ENCODE results near the gene DNAJC11. TPM values are rescaled to one million over a fixed set of nuclear protein-coding genes. Genes with fewer than 3 reads are reported as not detected.

DNAJC11 gene
- total RNA-seq, 1 donor from 2014 or later: 47.6 TPM

DNA sequence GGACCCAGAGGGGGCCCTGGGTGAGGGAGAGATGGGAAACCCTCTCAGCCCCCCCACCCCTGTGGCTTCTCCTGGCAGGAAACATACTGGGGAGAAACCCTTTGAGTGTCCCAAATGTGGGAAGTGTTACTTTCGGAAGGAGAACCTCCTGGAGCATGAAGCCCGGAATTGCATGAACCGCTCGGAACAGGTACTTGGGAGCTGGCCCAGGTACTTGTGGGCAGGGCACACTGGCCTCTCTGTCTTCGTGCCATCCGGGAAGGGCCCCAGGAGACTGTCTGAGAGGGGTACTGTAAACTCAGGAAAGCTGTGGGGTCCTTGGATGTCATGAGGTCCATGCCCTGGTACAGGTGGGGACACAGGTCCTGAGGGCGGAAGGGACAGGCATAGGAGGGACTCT, 115.8 kb downstream of the DNAJC11 start:
- H3K9ac ChIP-seq: no peak overlapping the region
- peaks cover 3% of the 10 kb centered on the region for H3K4me1 ChIP-seq
- DNase-seq (ENCODE audit: low spot score): no peak
- no peak overlapping the region for H3K4me2 ChIP-seq
- H4K20me1 ChIP-seq (ENCODE audit: low read depth): peaks cover 8% of the 10 kb centered on the region
- no peak overlapping the region for H3K27ac ChIP-seq
- TF ChIP-seq EZH2phosphoT487 (IDR thresholded peaks at IDR 0.05) (no peak), EZH2 (IDR thresholded peaks at IDR 0.05) (no peak)
- TF ChIP-seq, protein P1, sequence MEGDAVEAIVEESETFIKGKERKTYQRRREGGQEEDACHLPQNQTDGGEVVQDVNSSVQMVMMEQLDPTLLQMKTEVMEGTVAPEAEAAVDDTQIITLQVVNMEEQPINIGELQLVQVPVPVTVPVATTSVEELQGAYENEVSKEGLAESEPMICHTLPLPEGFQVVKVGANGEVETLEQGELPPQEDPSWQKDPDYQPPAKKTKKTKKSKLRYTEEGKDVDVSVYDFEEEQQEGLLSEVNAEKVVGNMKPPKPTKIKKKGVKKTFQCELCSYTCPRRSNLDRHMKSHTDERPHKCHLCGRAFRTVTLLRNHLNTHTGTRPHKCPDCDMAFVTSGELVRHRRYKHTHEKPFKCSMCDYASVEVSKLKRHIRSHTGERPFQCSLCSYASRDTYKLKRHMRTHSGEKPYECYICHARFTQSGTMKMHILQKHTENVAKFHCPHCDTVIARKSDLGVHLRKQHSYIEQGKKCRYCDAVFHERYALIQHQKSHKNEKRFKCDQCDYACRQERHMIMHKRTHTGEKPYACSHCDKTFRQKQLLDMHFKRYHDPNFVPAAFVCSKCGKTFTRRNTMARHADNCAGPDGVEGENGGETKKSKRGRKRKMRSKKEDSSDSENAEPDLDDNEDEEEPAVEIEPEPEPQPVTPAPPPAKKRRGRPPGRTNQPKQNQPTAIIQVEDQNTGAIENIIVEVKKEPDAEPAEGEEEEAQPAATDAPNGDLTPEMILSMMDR (IDR thresholded peaks at IDR 0.05): no peak
- Mint-ChIP-seq H3K4me1 (peaks cover 9% of the 10 kb centered on the region), H3K36me3 (peaks cover 4% of the 10 kb centered on the region), H3K27me3 (ENCODE audit: insufficient read depth, low read depth) (peaks cover 4% of the 10 kb centered on the region), H3K27ac (no peak overlapping the region), H3K4me3 (no peak overlapping the region), H3K9me3 (no peaks in the 10 kb centered on the region)
- H3K4me3 ChIP-seq: no peak overlapping the region
- peaks cover 2% of the 10 kb centered on the region for H3F3A ChIP-seq (ENCODE audit: low read depth)
- H3K9me3 ChIP-seq (ENCODE audit: low read depth): no peaks in the 10 kb centered on the region
- no peak overlapping the region for H2AFZ ChIP-seq (replicated peaks)
- H3K79me2 ChIP-seq (ENCODE audit: low read depth): peaks cover 16% of the 10 kb centered on the region
- H3K27me3 ChIP-seq: no peaks in the 10 kb centered on the region
- no peaks in the 10 kb centered on the region for H3K36me3 ChIP-seq

GRCh38 chr1:6585081-6585722, 116.4 kb downstream of the DNAJC11 start:
- H2AFZ ChIP-seq (replicated peaks): no peak overlapping the region
- no peak for DNase-seq (ENCODE audit: low spot score)
- no peak overlapping the region for H3K4me2 ChIP-seq
- H3K4me3 ChIP-seq: no peak overlapping the region
- no peak overlapping the region for H3K9ac ChIP-seq
- H3F3A ChIP-seq (ENCODE audit: low read depth): peaks cover 5% of the 10 kb centered on the region
- no peak overlapping the region for H3K27ac ChIP-seq
- no peaks in the 10 kb centered on the region for H3K36me3 ChIP-seq
- peaks cover 14% of the 10 kb centered on the region for H3K4me1 Mint-ChIP-seq
- H3K27me3 Mint-ChIP-seq (ENCODE audit: insufficient read depth, low read depth): peaks cover 2% of the 10 kb centered on the region
- peaks cover 4% of the 10 kb centered on the region for H3K36me3 Mint-ChIP-seq
- peak overlapping the region; percentile 27 for H3K27ac Mint-ChIP-seq
- H3K4me1 ChIP-seq: peaks cover 8% of the 10 kb centered on the region
- no peaks in the 10 kb centered on the region for H3K9me3 ChIP-seq (ENCODE audit: low read depth)
- H3K27me3 ChIP-seq: no peaks in the 10 kb centered on the region
- TF ChIP-seq, protein P1 (IDR thresholded peaks at IDR 0.05): no peak
- no peak for TF ChIP-seq EZH2 (IDR thresholded peaks at IDR 0.05)
- TF ChIP-seq EZH2phosphoT487 (IDR thresholded peaks at IDR 0.05): no peak
- H3K9me3 Mint-ChIP-seq: no peaks in the 10 kb centered on the region
- peaks cover 14% of the 10 kb centered on the region for H4K20me1 ChIP-seq (ENCODE audit: low read depth)
- peak overlapping the region; percentile 44 for H3K4me3 Mint-ChIP-seq
- H3K79me2 ChIP-seq (ENCODE audit: low read depth): peaks cover 23% of the 10 kb centered on the region

Other genes with a start within 250 kb of the DNAJC11 start
- 15.6 and 23.7 TPM in 2 replicates for gene TNFRSF25, start 235.6 kb downstream of the DNAJC11 start, total RNA-seq (ENCODE audit: low replicate concordance)
- gene PLEKHG5, start 210.1 kb downstream of the DNAJC11 start, total RNA-seq (ENCODE audit: low replicate concordance): 7.4 and 25.9 TPM in 2 replicates
- gene NOL9, start 147.3 kb downstream of the DNAJC11 start, total RNA-seq (ENCODE audit: low replicate concordance): 28.1 and 48.0 TPM in 2 replicates
- gene TAS1R1, start 146.5 kb downstream of the DNAJC11 start, total RNA-seq (ENCODE audit: low replicate concordance): not detected in 2 replicates
- gene ZBTB48, start 121.8 kb downstream of the DNAJC11 start, total RNA-seq (ENCODE audit: low replicate concordance): 18.3 and 28.3 TPM in 2 replicates
- 4.8 and 7.2 TPM in 2 replicates for gene KLHL21, start 98.9 kb downstream of the DNAJC11 start, total RNA-seq (ENCODE audit: low replicate concordance)
- gene PHF13, start 88.1 kb downstream of the DNAJC11 start, total RNA-seq (ENCODE audit: low replicate concordance): 32.0 and 35.6 TPM in 2 replicates
- gene THAP3, start 76.9 kb downstream of the DNAJC11 start, total RNA-seq (ENCODE audit: low replicate concordance): 25.0 and 37.2 TPM in 2 replicates
- gene CAMTA1, start 83.6 kb upstream of the DNAJC11 start, total RNA-seq (ENCODE audit: low replicate concordance): 161 and 268 TPM in 2 replicates

All from neural progenitor cell (in vitro differentiated cells).